ENCODE results near the gene SPTBN1. TPM values are rescaled to one million over a fixed set of nuclear protein-coding genes. Genes with fewer than 3 reads are reported as not detected.

SPTBN1 gene
- total and polyA plus RNA-seq, 2 of the 13 experiments (the other 11 are each of a cell fraction or from before 2014, with no cell fraction given), result 123 to 299 TPM

GRCh38 chr2:54666634-54667265 is 210.6 kb downstream of the SPTBN1 start (continued):
- TF ChIP-seq ZNF609 (CRISPR knock-in tag; IDR thresholded peaks at IDR 0.05; ENCODE audit: borderline replicate concordance) (peak; percentile 81; the same call in 1 of the 2 replicates), HOXA7 (CRISPR knock-in tag; IDR thresholded peaks at IDR 0.05) (no peak), ZNF574 (CRISPR knock-in tag; IDR thresholded peaks at IDR 0.05) (peak; percentile 75), SYNCRIP (IDR thresholded peaks at IDR 0.05; ENCODE audit: insufficient read depth, low read depth, low read length) (no peak), ZNF75D (CRISPR knock-in tag; IDR thresholded peaks at IDR 0.05; ENCODE audit: borderline replicate concordance) (no peak), ZNF30 (CRISPR knock-in tag; IDR thresholded peaks at IDR 0.05) (no peak), ZNF17 (CRISPR knock-in tag; IDR thresholded peaks at IDR 0.05) (no peak), TCF7L2 (IDR thresholded peaks at IDR 0.05; ENCODE audit: low read depth, low read length) (no peak), HMGXB4 (CRISPR knock-in tag; IDR thresholded peaks at IDR 0.05; ENCODE audit: borderline replicate concordance in 1 of 2, low read depth in 1 of 2) (peak in 1 of 2 experiments; percentile 16; a peak in 1 of 4 replicates), CERS6 (CRISPR knock-in tag; IDR thresholded peaks at IDR 0.05) (no peak), CREB1 (IDR thresholded peaks at IDR 0.05) (no peak), CREB1 (CRISPR knock-in tag; IDR thresholded peaks at IDR 0.05) (no peak), KDM4B (CRISPR knock-in tag; IDR thresholded peaks at IDR 0.05) (no peak)
